ENCODE results near the gene PRKN. TPM values are rescaled to one million over a fixed set of nuclear protein-coding genes. Genes with fewer than 3 reads are reported as not detected.

PRKN gene
- total RNA-seq, 4 donors from 2014 or later, result 8.4 to 44.8 (median 12.6) TPM

- TF ChIP-seq CTCF (IDR thresholded peaks at IDR 0.05), result no peak
- ATAC-seq (ENCODE audit: low FRiP score) (no peak), DNase-seq (ENCODE audit: low spot score) (no peak)
Observed at GRCh38 chr6:161996783-161997182, 730.8 kb downstream of the PRKN start.

- DNase-seq (ENCODE audit: low spot score), result no peak
- ATAC-seq (ENCODE audit: low FRiP score), result no peak
- TF ChIP-seq CTCF (IDR thresholded peaks at IDR 0.05), result no peak
Observed at GRCh38 chr6:161985876-161986423, 741.6 kb downstream of the PRKN start.

- no peak for DNase-seq (ENCODE audit: low spot score)
- no peak for TF ChIP-seq CTCF (IDR thresholded peaks at IDR 0.05)
- no peak for ATAC-seq (ENCODE audit: low FRiP score)
Observed at GRCh38 chr6:161984713-161985112, 742.9 kb downstream of the PRKN start.

GRCh38 chr6:161976553-161976952, 751.0 kb downstream of the PRKN start:
- DNase-seq (ENCODE audit: low spot score) (no peak), ATAC-seq (ENCODE audit: low FRiP score) (no peak)
- no peak for TF ChIP-seq CTCF (IDR thresholded peaks at IDR 0.05)

- DNase-seq (ENCODE audit: low spot score) (no peak), ATAC-seq (ENCODE audit: low FRiP score) (no peak)
- TF ChIP-seq CTCF (IDR thresholded peaks at IDR 0.05), result no peak
Observed at GRCh38 chr6:161973064-161973463, 754.5 kb downstream of the PRKN start.

GRCh38 chr6:161971043-161971442, 756.5 kb downstream of the PRKN start:
- ATAC-seq (ENCODE audit: low FRiP score) (no peak), DNase-seq (ENCODE audit: low spot score) (no peak)
- no peak for TF ChIP-seq CTCF (IDR thresholded peaks at IDR 0.05)

- TF ChIP-seq CTCF (IDR thresholded peaks at IDR 0.05), result no peak
- DNase-seq (ENCODE audit: low spot score) (no peak), ATAC-seq (ENCODE audit: low FRiP score) (no peak)
Observed at GRCh38 chr6:161963634-161964234, 763.8 kb downstream of the PRKN start.

Data from omental fat pad (tissue), 4 donors.